HG03025 (cell line): ENCODE data around the gene SH3BP5.

ENCODE experiments used
- ATAC-seq: cut with Tn5 transposase; IDR thresholded peaks from one replicate; pipeline ENCODE4 v1.9.1; 2021; ENCODE audit warnings: mild to moderate bottlenecking, moderate library complexity; ENCODE audit not compliant: unreplicated experiment, low FRiP score

SH3BP5 gene

DNA sequence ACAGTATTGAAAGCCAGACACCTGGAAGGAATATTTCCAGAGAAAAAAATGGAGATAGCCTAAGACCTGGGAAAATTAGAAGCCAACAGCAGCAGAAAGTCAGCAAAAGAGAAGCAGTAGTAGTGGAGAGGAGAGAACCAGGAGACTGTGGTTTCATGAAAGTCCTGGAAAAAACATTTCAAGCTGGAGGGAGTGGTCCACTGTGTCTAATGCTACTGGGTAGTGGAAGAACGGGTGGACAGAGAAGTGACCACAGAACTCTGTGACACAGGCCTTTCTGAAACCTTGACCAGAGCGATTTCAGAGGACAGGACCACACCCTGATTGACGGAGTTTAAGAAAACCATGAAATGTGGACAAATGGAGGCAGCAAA, 15.3 kb upstream of the SH3BP5 start:
- ATAC-seq = no peak

GRCh38 chr3:15347063-15347736, 14.8 kb upstream of the SH3BP5 start:
- no peak for ATAC-seq

DNA sequence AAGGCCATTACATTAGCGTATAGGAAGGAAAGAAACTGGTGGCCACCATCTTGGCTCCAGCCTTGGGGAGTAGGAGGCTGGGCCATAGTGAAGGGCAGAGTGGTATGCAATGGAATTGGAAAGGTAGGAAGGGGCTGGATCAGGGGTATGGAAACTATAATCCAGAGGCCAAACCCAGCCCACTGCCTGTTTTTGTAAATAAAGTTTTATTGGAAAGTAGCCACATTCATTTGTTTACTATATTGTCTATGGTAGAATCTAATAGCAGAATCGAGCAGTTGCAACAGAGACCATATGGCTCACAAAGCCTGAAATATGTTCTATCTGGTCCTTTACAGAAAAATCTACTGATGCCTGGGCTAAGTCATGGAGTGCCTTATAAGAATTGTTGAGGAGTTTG, 14.1 kb upstream of the SH3BP5 start:
- no peak for ATAC-seq

DNA sequence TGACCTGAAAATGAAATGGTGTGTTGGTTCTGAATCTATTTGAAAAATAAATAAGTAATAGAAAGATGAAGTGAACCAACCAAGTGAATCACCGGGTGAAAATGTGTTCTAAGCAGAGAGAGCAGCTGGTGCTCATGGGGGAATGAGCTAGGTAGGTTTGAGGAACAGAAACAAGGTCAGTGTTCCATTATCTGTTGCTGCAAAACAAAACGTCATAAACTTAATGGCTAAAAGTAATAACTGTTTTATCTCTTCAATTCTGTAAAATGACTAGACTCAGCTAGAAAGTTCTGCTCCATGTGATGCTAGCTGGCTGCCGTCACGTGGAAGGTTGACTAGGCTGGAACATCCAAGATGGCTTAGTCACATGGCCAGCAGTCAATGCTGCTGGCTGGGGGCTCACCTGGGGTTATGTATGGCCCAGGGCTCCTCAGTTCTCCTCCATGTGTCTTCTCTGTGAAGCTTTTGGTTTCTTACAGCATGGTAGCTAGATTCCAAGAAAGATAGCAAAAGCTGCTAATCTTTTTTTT, 13.3 kb upstream of the SH3BP5 start:
- peak; percentile 91 for ATAC-seq

- ATAC-seq = peak; percentile 17
Observed at GRCh38 chr3:15345066-15345607, 12.8 kb upstream of the SH3BP5 start.

DNA sequence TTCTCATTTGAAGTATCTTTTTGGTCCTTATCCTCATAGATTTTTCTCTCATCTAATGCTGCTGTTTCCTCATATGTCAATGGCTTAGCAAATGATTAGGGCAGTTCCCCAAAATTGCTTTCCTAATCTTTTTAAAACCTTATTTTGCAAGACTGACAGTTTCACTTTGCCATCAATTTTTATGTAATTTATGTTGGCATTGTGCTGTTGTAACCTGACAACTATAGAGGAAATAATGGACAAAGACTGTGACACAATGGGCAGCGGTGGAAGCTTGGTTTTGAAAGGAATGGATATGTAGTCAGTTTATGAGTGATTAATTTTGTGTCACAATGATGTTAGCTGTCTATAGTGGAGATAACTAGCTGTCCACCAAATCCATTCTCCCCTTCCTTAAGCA, 10.6 kb upstream of the SH3BP5 start:
- no peak for ATAC-seq

DNA sequence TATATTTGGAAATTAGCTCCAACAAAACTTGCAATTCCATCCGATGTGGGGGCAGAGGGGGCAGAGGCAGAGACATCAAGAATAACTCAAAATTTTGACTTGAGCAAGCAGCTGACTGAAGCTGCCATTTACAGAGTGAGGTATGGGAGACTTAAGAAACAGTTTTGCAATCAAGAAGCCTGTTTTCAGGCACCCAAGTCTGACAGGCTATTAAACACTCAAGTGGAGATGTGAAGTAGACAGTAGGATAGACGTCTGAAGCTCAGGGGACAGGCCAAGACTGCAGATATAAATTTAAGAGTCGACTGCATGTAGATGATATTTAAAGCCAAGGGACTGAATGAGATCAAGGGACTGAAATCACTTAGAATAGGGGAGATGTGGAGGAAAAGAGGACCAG, 9.9 kb upstream of the SH3BP5 start:
- no peak for ATAC-seq

DNA sequence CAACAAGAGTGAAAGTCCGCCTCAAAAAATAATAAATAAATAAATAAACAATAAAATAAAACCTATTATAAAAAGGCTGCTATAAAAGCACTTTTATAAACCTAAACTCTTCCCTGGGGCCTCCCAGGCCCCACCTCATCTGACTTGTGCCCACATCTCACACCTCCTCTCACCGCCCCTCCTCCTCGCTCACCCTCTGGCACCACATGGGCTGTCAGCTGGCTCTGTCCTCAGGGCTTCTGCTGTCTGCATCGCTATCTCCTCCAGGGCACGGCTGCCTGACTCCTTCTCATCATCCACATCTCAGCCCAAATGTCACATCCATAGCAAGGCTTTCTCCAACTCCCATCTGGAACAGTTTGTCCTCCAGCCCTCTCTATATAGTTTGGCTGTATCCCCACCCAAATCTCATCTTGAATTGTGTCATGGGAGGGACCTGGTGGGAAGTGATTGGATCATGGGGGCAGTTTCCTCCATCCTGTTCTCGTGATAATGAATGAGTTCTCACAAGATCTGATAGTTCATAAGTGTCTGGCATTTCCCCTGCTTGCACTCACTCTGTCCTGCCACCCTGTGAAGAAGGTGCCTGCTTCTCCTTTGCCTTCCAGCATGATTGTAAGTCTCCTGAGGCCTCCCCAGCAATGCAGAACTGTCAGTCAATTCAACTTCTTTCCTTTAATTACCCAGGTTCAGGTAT, 8.8 kb upstream of the SH3BP5 start:
- no peak for ATAC-seq

DNA sequence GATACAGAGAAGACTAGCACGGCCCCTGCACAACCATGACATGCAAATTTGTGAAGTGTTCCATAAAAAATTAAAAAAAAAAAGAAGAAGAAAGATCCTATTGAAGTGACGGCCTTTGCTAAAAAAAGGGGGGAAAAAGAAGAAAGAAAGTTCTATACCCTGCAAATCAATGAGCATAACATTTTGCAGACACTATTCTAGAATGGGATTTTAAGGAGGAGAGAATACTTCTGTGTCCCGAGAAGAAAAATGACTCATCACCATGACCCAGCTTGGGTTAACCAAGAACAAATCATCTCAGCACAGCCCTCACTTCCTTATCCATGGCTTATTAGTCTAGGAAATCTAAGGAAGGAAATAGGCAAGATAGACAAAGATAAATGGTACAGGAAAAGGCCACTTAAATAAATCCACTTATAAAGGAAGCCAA, 7.4 kb upstream of the SH3BP5 start:
- no peak for ATAC-seq

DNA sequence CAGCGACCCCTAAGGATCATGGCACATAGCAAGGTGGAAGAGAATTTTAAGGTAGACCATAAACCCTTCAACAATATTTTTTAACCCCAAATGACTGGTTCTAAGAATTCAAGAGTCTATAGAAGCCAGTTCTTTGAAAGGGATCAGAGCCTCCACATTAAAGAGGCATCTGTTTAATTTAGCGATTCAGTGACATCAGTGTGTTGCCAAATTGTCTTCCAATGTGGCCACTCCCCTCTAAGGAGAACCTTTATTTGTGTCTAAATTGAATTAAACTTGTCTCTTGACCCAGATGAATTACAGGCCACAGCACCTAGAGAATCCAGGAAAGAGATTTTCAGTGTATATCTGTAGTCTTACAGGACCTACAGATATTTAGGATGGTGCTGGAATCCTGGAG, 6.6 kb upstream of the SH3BP5 start:
- no peak for ATAC-seq

GRCh38 chr3:15337963-15338362, 5.6 kb upstream of the SH3BP5 start:
- no peak for ATAC-seq

GRCh38 chr3:15336057-15336456, 3.7 kb upstream of the SH3BP5 start:
- ATAC-seq = no peak

- no peak for ATAC-seq
Observed at GRCh38 chr3:15333956-15334263, 1.5 kb upstream of the SH3BP5 start.

DNA sequence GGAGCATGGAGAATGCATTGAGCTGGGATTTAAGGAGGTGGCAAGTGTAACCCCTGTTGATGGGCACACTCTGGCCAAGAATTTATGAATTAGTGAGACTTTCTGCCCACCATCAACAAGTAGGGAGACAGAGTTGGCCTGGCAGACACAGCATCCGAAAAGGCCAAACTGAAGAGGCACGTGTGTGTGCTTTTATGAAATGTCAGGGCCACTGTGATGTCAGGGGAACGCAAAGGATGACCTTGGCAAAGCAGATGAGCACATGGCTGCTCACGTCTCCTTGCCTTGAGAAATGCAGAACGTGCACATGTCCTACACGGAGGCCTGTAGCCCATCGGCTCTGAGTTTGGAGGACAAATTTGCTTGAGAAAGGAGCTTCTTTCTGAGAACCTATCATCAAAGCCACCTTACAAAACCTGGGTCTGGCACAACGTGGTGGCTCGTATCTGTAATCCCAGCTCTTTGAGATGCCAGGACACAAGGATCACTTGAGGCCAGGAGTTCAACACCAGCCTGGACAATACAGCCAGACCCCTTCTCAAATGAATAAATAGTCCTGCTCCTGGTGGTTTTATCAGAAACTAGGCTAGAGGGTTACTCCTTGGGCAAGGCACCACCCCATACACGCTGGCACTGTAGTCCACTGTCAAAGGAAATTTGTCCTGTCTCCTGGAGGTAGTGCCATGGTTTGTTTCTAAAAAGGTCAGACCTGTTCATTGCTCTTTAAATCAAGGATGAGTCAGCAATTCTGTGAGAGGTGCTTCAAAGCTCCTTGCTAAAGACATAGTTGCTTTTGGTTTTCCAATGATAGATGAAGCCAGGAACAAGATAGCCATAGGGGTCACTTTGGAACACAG, 941 bp upstream of the SH3BP5 start:
- ATAC-seq = no peak

- peak; percentile 29 for ATAC-seq
Observed at GRCh38 chr3:15331606-15332404, 581 bp downstream of the SH3BP5 start.

GRCh38 chr3:15331072-15331605, 1.2 kb downstream of the SH3BP5 start:
- no peak for ATAC-seq

DNA sequence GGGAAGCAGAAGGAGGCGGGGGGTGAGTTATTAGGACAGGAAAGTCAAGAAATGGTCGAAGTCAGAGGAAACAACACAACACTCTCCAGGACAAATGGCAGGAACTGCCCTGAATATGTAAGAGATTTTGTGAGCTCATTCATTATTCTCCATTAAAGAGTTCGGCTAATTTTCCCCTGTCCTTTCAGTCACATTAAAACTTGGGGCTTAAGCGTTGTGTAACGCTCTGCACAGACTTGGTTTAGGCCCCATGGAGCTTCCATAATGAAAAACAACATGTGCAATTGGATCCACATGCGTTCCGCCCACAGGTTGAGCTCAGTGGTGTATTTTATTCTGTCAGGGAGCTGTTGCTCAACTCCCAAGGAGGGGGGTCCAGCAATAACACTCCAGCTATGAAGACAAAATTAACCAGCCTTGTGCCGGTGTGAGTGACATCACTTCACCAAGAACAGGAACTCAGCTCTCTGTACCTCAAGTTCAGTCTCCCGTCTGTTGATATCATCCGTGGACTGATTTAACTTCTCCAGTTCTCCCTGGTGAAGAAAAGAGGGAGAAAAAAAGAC, 2.3 kb downstream of the SH3BP5 start:
- no peak for ATAC-seq

DNA sequence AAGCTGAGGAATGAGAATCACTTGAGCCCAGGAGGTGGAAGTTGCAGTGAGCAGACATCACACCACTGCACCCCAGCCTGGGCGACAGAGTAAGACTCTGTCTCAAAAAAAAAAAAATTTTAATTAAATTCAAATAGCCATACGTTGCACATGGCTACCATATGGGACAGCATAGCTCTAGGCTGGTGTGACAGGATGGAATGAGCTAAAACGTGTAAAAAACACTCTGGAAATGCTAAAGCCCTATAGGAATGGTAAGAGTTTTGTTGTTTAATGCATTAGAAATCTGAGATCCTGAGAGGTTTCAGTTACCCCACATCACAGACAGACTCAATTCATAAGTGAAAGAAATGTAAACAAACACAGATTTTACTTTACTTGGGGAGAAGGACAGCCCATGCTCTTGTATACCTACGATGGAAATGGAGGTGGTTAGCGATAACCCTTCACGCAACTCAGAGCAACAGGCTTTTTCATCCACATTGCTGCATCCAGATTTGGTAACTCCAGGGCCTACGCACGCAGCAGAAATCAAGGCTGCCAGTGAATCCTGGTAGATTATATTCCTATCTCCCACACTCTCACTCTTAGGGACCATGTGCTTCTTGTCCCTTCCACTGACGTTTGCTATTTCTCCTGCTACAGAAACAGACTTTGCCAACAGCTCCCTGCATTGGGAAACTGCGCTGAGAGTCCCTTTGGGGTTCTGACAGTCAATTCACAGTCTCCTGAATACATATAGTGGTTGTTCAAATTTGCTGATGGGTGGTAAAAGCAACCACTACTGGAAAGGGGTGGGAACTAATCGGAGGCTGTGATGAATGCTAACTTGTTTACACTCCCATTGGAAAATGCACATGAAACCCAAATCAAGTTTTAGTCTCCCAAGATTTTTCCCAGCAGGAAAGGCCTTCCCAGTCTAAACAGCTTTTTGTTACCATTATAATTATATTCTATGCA, 3.1 kb downstream of the SH3BP5 start:
- no peak for ATAC-seq

- ATAC-seq = no peak
Observed at GRCh38 chr3:15327941-15328340, 4.4 kb downstream of the SH3BP5 start.
